ENCODE data around the gene IRX3.

The IRX3 gene

DNA sequence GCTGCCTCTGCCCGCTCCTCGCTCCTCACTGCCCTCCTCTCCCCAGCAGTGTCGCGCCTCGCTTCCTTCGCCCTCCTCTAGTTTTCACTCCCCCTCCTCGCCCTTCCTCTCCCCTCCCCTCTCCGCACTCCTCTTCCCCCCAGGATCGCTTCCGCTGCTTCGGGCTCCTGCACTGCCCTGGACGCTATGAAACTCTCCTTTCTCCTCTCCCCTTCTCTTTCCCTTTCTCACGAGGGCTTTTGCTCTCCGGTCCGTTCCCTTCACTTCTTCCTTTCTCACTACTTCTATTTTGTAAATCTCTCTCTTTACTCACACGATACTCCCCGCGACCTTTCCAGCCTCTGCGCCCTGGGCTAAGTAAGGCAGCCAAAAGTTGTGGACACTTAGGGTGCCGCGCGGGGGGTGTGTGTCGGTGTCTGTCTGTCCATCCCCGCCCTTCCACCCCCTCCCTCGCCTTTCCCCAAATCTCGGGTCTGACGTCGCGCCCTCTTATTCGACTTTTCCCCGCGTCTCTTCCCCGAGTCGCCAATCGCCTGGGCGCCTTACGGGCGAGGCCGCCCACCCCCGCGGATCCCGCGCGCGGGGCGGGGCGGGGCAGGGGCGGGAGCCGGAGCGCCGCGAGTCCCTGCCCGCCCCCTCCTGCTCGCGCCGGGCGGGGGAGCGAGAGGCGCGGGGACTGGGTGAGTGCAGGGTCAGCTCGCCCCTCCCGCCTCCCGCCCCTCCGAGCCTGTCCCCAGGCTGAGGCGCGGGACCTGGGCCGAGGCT, at the start of gene IRX3:
Gene IRX3, minus strand, starts transcription at position 422 of the 765 bp plus-strand sequence. CDS start 737 bp downstream, outside the sequence.
- in situ Hi-C loops (cut with HindIII; ENCODE audit: low sequenced_read_pairs) = no loop called here

DNA sequence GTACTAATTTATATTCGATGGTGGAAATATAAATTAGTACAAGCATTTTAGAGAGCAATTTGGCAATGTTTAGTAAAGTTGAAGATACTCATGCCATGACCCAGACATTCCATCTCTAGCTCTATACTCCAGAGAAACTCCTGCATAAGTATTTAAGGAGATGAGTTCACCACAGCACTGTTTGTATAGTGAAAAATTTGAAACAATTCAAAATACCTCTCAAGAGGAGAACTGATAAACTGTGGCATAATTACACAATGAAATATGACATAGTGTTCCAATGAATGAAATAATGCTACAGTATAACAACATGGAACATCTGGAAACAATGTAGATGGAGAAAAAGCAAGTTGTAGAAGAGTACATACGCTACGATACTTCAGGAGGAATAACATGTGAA, 48.6 kb upstream of the IRX3 start:
- in situ Hi-C loops (cut with HindIII; ENCODE audit: low sequenced_read_pairs) = loop anchor here (5.0 kb wide), 1 partner anchor 53 kb away; no protein-coding TSS in a partner anchor

DNA sequence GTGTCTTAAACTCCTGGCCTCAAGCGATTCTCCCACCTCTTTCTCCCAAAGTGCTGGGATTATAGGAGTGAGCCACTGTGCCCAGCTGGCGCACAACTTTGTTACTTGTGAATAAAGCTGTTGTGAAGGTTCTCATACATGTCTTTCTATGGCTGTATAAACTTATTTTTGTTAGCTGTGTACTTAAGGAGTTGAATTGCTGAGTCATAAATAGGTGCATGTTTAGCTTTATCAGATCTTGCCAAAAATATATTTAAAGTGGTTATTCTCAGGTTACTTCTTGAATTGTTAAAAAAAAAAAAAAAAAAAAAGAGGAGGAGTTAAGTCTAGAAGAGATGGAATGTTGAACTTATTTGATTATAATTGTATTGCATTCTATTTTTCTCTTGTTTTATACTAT, 47.6 kb upstream of the IRX3 start:
- in situ Hi-C loops (cut with HindIII; ENCODE audit: low sequenced_read_pairs) = no loop called here

DNA sequence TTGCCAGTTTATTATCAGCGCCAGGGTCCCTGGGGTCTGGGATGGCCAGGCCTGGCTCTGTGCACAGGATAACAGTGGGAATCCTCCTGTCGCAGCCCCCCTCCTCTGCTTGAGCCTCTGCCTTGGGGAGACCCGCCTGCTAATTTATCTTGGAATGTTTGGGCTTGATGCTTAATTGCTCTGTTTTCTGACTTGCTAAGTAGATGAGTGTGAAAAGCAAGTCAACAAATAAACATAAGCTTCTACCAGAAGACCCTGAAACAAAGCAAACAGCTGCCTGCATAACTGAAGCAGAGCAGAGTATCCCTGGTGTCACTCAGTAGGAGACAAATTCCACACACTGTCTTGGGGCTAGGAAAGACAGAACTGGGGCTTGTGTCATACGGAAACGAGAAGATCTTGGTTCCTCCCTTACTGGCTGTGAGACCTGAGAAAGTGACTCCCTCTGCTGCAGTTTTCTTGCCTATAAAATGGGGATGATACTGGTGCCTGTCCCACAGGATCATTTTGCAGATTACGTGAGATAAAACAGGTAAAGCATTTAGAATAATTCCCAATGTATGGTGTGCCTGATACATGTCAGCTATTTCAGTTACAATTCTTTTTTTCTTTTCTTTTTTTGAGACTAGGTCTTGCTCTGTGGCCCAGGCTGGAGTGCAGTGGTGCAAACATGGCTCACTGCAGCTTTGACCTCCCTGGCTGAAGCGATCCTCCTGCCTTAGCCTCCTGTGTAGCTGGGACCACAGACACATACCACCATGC, 44.8 kb upstream of the IRX3 start:
- in situ Hi-C loops (cut with HindIII; ENCODE audit: low sequenced_read_pairs) = no loop called here

DNA sequence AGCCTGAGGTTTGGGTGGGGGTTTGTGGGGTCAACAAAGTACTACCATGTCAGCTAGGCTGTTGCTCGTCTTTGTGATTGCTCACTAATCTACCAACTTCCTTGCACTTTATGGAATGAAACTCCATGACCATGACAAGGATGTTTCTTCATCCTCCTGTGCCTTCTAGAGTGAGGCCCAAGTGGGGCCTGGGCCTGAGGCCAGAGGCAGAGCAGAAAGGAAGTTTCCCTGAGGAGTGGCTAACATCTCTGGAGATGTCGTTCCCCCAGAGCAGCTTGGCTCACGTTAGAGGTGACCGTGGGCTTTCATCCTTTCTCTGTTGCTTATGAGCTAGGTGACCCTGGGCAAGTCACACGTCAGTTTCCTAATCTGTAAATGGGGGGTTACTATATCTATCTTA, 41.0 kb upstream of the IRX3 start:
- in situ Hi-C loops (cut with HindIII; ENCODE audit: low sequenced_read_pairs) = no loop called here

DNA sequence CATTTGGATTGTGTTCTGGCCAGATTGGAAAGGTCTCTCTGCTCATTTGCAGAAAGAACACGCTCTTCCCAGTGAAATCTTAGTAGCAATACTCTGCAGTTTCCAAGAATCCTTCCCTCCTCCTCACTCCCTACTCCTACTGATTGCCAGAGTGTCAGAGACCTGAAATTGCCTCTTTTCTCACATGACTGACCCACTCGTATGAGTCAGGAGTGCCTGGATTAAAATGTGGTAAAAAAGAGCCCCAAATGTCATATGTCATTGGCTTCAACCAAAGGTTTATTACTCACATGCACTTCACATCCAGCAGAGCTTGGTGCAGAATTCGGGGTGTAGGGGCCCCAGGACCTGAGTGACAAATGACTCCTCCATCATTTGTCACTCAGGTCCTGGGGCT, 39.7 kb upstream of the IRX3 start:
- in situ Hi-C loops (cut with HindIII; ENCODE audit: low sequenced_read_pairs) = no loop called here

DNA sequence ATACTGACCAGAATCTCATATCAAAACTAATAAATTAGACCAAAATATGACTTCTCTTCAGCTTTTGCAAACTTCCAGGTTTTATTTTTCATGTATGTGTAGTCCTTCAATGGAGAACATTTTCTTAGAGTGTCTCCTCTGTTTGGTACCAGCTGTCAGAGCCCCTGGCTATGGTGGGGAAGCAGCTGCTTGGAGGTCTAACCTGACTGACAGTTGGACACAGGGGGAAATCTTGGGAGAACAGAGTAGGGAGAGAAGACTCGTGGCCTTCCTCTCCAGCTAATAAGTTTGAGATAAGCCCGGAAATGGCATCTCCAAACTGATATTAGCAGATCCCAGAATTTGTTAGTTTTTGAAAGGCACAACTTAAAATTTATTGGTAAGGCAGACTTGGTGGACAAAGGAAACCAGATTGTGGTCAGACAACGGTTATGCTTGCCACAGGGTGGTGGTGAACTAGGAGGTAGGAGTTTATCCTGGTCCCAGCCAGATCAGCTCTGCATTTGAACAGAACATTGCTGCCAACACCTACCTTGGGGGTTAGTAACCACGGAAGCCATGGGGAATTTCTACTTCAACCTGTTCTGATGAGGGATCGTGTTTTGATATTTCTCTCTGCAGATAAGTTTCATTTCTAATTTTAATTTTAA, 39.2 kb upstream of the IRX3 start:
- in situ Hi-C loops (cut with HindIII; ENCODE audit: low sequenced_read_pairs) = no loop called here

DNA sequence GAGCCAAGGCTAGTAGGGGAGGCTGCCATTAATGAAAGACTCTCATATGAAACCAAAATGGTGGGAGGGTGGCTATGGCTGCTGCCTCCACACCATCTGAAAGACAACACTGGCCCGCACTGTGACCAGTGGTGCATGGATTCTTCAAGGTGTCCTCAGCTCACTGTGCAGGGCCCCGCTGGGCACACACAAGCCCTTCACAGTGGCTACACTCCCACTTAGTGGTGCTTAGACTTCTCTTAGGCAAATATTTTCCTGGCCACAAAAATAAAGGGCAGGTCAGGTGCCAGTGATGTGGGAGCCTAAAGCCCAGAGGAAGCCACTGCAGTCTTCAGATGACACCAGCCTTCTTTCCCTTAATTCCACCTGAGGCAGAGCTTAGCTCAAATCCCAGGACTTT, 38.1 kb upstream of the IRX3 start:
- in situ Hi-C loops (cut with HindIII; ENCODE audit: low sequenced_read_pairs) = no loop called here

DNA sequence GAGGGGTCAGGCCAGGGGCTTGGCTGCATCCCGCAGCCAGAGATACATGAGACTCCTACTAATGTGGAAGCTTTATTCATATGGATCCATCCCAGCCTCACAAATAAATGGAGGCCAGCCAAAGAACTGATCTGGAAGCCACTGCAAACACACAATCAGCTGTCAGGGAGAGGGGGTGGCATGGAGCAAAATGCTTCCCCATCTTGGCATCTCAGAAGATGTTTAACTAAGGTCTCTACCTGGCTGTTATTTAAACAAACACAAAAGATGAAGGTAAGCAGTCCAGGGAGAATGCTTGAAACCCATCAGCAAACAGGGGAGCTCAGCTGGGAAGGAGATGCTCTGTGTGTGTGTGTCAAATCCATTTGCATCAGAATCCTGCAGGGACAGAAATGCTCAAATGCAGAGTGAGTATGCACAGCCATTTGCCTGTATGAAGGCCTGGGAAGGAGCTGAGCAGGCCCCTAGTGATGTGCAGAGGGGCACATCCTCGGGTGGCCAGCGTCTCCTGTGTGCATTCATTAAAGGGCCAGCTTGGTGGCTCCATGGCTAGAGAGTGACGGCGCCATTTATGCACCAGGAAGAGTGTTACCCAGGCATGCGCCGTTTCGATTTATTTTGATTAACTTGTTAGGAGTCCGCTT, 34.2 kb upstream of the IRX3 start:
- in situ Hi-C loops (cut with HindIII; ENCODE audit: low sequenced_read_pairs) = no loop called here

DNA sequence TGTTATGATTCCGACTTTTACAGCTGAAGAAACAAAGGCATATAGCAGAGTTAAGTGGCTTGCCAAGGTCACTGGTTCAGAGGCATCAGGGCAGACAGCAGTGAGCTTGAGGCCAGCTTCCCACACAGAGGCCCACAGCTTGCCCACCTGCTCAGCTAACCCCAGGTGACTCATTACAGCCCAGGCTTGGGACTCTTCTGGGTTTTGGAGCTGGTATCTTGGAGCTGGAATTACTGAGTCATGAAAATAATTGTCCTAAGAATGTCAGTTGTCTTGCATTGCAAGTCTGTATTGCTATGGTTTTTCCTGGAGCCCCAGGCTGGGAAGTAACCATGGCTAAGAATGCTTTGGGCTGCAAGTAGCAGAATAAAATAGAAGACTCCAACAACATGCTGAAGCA, 32.4 kb upstream of the IRX3 start:
- in situ Hi-C loops (cut with HindIII; ENCODE audit: low sequenced_read_pairs) = no loop called here

DNA sequence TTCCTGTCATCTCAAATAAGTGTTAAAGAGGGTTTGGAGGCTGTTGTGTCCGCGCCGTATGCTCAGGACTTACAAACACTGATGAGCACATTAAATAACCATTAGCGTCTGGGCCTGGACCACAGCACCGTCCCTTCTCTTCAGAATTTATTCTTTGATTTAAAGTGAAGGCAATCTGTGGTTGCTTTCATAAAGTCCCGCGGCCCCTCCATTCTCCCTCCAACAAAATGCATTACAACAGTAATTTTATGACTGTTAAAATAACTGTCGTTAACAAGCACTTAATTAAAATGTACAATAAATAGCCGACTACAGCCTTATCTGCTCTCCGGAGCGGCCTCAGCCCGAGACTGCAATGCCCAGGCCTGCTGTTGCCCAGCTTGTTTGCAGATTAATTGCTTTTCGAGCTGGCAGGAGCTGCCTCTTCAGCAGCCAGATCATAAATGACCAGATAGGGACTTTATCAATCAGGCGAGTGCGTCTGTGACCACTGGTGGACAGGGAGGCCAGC, 30.6 kb upstream of the IRX3 start:
- in situ Hi-C loops (cut with HindIII; ENCODE audit: low sequenced_read_pairs) = no loop called here

DNA sequence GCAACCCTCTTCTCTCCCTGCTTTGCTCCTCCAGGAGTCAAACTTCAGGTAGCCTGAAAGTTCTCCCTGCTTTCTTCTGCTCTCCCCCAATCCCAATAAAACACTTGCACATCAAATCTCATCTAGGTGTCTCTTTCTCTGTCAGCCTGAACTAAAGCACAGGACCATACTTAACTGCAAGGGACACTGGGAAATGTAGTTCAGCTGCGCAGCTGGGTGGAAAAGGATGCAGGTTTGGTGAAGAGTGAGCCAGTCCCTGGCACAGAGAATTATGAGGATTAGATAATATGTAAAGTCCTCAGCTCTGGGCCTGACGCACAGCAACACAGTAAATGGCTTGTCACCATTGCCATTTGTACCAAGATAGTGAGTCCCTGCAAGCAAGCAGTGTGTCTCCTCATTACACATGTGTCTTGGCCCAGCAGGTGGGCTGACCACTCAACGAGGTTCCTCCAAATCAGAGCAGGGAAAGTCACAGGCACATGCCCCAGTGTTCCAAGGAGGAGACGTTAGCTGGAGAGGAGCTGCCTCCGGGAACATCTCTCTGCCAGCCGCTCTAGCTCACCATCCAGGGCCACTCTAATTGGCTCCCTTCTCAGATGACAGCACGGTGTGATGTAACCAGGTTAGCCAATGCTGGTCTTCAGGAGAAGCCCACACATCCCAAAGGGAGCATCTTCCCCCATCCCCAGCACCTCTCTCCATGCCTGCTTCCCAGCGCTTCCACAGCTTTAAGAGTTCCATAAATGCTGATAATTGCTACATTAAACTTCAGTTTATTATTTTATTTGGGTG, 29.7 kb upstream of the IRX3 start:
- in situ Hi-C loops (cut with HindIII; ENCODE audit: low sequenced_read_pairs) = no loop called here

DNA sequence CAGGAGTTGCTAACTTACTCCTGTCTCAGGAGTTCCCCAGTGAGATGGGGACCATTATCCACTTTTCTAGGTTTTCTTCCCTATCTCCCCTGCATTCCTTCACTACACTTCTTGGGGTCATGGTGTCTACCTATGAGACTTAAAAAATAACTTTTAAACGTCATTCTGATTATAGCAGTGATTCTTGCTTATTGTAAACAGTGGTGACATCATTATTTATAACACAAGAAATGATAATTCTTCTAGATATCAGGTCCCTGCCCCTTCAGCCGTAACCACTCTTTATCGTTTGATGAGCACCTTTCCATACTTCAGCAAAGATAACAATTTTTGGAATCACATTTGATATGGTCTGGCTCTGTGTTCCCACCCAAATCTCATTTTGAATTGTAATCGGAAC, 27.2 kb upstream of the IRX3 start:
- in situ Hi-C loops (cut with HindIII; ENCODE audit: low sequenced_read_pairs) = no loop called here

DNA sequence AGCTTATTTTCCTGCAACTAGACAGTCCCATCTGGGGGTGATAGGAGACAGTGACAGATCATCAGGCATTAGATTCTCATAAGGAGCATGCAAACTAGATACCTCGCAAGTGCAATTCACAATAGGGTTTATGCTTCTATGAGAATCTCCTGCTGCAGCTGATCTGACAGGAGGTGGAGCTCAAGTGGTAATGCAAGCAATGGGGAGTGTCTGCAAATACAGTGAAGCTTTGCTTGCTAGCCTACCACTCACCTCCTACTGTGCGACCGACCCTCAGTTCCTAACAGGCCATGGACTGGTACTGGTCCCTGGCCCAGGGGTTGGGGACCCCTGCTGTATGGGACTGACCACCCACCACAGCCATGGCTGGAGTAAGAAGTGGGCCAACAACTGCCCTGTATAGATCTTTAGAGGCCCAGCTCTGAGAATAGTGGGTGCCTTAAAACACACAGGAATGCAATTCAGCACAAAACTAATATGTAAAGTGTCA, 26.0 kb upstream of the IRX3 start:
- in situ Hi-C loops (cut with HindIII; ENCODE audit: low sequenced_read_pairs) = no loop called here

DNA sequence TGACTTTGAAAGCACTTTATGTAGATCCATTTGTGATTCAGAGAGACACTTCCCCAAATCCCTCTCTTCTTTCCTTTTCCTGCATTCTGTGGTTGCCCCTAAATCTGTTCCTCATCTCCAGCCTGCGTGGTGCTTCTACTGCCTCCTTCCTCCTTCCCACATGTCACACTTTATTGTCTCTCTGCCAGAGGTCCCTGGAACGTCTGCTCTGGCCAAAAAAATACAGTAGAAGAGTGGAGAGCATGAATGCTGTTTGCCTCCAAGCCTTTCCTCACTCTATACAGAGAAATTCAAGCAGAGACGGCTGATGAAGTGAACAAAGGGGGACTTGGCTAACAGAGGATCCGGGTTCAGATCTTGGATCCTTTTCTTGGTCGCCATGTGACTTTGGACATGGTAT, 22.8 kb upstream of the IRX3 start:
- in situ Hi-C loops (cut with HindIII; ENCODE audit: low sequenced_read_pairs) = no loop called here

DNA sequence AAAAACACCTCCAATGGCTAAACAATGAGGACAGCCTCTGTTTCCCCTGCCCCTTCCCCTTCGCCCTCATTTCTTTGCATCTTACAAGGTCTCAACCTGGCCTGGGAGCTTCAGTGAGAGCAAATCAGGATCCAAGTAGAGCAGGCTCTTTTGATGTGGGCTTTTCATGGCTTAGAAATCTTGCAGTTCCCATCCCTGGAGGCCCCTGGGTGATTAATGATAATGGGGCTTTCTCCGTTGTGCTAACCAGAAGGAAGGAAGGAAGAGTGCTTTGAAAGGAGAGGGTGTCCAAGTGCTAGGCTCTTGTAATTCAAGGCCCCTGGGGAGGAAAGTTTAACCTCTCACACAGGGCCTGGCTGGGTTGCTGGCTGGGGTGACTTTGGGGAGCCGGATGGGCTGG, 18.5 kb upstream of the IRX3 start:
- in situ Hi-C loops (cut with HindIII; ENCODE audit: low sequenced_read_pairs) = no loop called here

DNA sequence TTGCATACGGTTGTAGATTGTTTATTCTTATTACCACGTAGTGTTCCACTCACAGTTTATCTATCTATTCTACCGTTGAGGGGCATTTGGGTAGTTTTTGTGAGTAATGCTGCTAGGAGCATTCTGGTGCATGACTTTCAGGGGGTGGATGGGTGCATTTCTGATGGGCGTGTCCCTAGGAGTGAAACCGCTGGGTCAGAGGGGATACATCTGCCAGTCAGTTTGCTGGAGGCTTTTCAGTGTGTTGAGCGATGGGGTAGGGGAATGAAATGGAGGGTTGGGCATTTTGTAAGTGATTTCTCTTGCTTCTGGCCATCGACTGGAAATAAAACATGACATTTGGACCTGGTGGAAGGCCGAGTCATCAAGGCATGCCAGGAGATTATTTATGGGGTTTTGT, 17.0 kb upstream of the IRX3 start:
- in situ Hi-C loops (cut with HindIII; ENCODE audit: low sequenced_read_pairs) = no loop called here

DNA sequence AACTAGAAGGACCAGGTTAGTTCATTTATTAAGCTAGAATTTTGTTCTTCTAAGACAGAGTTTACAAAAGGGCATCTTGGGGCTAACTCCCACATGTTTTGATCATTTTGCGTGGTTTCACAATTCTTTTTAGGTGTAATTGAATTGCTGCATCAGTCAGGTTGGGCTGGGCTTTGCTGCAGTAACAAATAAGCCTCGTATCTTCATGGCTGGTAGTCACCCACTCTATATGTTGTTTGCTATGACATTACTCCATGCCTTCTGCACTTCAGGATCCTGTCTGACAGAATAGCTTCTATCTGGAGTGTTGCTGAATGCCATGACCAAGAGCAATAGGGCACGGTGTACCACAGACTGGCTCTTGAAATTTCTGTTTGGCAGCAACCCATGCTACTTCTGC, 10.6 kb upstream of the IRX3 start:
- in situ Hi-C loops (cut with HindIII; ENCODE audit: low sequenced_read_pairs) = no loop called here

DNA sequence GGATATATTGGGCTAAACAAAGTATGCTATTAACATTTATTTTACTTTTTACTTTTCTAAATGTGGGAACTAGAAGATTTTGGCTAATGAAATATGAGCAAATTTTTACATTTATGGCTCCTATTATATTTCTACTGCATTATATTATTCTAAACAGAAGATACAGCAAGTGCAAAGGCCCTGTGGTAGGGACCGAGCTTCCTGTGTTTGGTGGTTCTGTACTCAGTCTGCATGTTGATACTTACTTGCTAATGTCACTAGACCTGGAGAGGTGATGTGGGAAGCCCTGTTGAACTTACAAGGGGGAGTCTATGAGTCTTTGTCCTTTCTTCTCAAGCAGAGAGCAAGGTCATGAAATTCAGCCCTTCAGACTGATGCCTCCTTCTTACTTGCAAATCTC, 10.0 kb upstream of the IRX3 start:
- in situ Hi-C loops (cut with HindIII; ENCODE audit: low sequenced_read_pairs) = no loop called here

Data from DLD1 (cell line).